ENCODE results near the gene NDUFB10.
A peak's percentile ranks its signal among the peaks of the same experiment; 100 is the strongest.

NDUFB10 gene

GRCh38 chr16:2009791-2010510, 50.6 kb downstream of the NDUFB10 start, which contains the start of gene ZNF598:
TSS of gene ZNF598 (minus strand) at chr16:2009821.
- TF ChIP-seq, protein P1, sequence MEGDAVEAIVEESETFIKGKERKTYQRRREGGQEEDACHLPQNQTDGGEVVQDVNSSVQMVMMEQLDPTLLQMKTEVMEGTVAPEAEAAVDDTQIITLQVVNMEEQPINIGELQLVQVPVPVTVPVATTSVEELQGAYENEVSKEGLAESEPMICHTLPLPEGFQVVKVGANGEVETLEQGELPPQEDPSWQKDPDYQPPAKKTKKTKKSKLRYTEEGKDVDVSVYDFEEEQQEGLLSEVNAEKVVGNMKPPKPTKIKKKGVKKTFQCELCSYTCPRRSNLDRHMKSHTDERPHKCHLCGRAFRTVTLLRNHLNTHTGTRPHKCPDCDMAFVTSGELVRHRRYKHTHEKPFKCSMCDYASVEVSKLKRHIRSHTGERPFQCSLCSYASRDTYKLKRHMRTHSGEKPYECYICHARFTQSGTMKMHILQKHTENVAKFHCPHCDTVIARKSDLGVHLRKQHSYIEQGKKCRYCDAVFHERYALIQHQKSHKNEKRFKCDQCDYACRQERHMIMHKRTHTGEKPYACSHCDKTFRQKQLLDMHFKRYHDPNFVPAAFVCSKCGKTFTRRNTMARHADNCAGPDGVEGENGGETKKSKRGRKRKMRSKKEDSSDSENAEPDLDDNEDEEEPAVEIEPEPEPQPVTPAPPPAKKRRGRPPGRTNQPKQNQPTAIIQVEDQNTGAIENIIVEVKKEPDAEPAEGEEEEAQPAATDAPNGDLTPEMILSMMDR (IDR thresholded peaks at IDR 0.05; ENCODE audit: insufficient read depth, missing control alignments): no peak
- FAIRE-seq (no peak), DNase-seq (ENCODE audit: insufficient read length, low spot score) (peak; percentile 94)

Measured in D721Med (cell line).